Natural killer cell (primary cell): ENCODE data around the gene VAC14. TPM values are rescaled to one million over a fixed set of nuclear protein-coding genes. Genes with fewer than 3 reads are reported as not detected.

ENCODE experiments used
- ATAC-seq, 3 donors: fragments of 150-1000 bp in 2 of 3; fragments of 200-7000 bp in 1 of 3; cut with Tn5 transposase; 1 replicate in 1 of 3; 2 replicates in 2 of 3; pipeline ENCODE4 v1.10.0; 2021; ENCODE audit warnings: mild to moderate bottlenecking in 2 of 3, moderate library complexity in 2 of 3
- DNase-seq, 2 donors: peaks; one replicate each; pipeline versions ENCODE4 v3.0.0 to v3.0.0-alpha.2; 2013 to 2021; ENCODE audit warnings: mixed read lengths in 1 of 2
- H3K27ac ChIP-seq: one replicate; pipeline ENCODE4 v1.5.1; 2013; ENCODE audit warnings: mild to moderate bottlenecking, low read length
- H3K27me3 ChIP-seq: one replicate; pipeline ENCODE4 v1.6.1; 2013; ENCODE audit warnings: low read length; ENCODE audit not compliant: control insufficient read depth, insufficient read depth
- H3K36me3 ChIP-seq: one replicate; pipeline ENCODE4 v1.6.1; 2013; ENCODE audit warnings: low read length; ENCODE audit not compliant: control insufficient read depth, insufficient read depth
- H3K4me1 ChIP-seq: one replicate; pipeline ENCODE4 v1.6.1; 2013; ENCODE audit warnings: low read length; ENCODE audit not compliant: control insufficient read depth, insufficient read depth
- H3K4me3 ChIP-seq: one replicate; pipeline ENCODE4 v1.5.1; 2013; ENCODE audit warnings: low read length
- H3K9me3 ChIP-seq: one replicate; pipeline ENCODE4 v1.6.1; 2013; ENCODE audit warnings: low read length; ENCODE audit not compliant: control insufficient read depth, insufficient read depth
- H3K27ac Mint-ChIP-seq, 2 donors: one replicate each; pipeline ENCODE4 v1.8.0; 2022; ENCODE audit warnings: mild to moderate bottlenecking in 2 of 2, mixed read lengths in 2 of 2, moderate library complexity in 1 of 2
- H3K27me3 Mint-ChIP-seq, 2 donors: one replicate each; pipeline ENCODE4 v1.8.0; 2022; ENCODE audit warnings: low read depth in 2 of 2, mixed read lengths in 2 of 2
- H3K36me3 Mint-ChIP-seq: one replicate; pipeline ENCODE4 v1.8.0; 2022; ENCODE audit warnings: mixed read lengths
- H3K4me1 Mint-ChIP-seq, 2 donors: one replicate each; pipeline ENCODE4 v1.8.0; 2022; ENCODE audit warnings: mixed read lengths in 2 of 2
- H3K4me3 Mint-ChIP-seq: one replicate; pipeline ENCODE4 v1.8.0; 2022; ENCODE audit warnings: mild to moderate bottlenecking, moderate library complexity, mixed read lengths
- H3K9me3 Mint-ChIP-seq, 2 donors: one replicate each; pipeline ENCODE4 v1.8.0; 2022; ENCODE audit warnings: mixed read lengths in 2 of 2
- CTCF ChIP-seq: fragments of 200-600 bp; IDR thresholded peaks from one replicate; pipeline ENCODE4 v1.8.0; 2022; ENCODE audit warnings: antibody characterized with exemption
- WGBS: methylation state at CpG from one replicate; pipeline ENCODE4 v1.1.7; 2013; ENCODE audit warnings: missing lambda C conversion rate; ENCODE audit not compliant: insufficient coverage; 5-methylcytosine and 5-hydroxymethylcytosine counted together
- intact Hi-C: fragments of 100-400 bp; cut with micrococcal nuclease; formaldehyde crosslinking; loops from one replicate; pipeline ENCODE4 v1.14.2; 2022
- total RNA-seq, 4 donors: library from RNA; stranded (reverse); fragments of 120-200 nt in 1 of 4; gene quantifications; one replicate each; pipeline versions ENCODE4 v1.2.3 to v1.2.4, GENCODE V29; 2013 to 2022

The VAC14 gene
- total RNA-seq, 3 donors from 2014 or later (not counting 1 experiment from before 2014, with no cell fraction given) = 33.9 to 45.6 (median 43.4) TPM

- no peak overlapping the region for H3K4me3 ChIP-seq
- no peak overlapping the region for H3K27ac ChIP-seq
- no peaks in the 10 kb centered on the region for H3K27me3 Mint-ChIP-seq
- peaks cover 0 to 4% of the 10 kb centered on the region in 2 donors for H3K4me1 Mint-ChIP-seq
- ATAC-seq (no peak), DNase-seq (no peak)
- H3K4me3 Mint-ChIP-seq = no peak overlapping the region
- H3K9me3 Mint-ChIP-seq = no peaks in the 10 kb centered on the region
- H3K27me3 ChIP-seq = no peaks in the 10 kb centered on the region
- H3K27ac Mint-ChIP-seq = no peak overlapping the region
- 88% methylated on average over 3 of the region's 5 CpGs for WGBS
- H3K36me3 ChIP-seq = no peaks in the 10 kb centered on the region
- no peaks in the 10 kb centered on the region for H3K9me3 ChIP-seq
- intact Hi-C loops = no loop called here
- no peaks in the 10 kb centered on the region for H3K36me3 Mint-ChIP-seq
- no peaks in the 10 kb centered on the region for H3K4me1 ChIP-seq
- TF ChIP-seq CTCF = no peak
Observed at GRCh38 chr16:70713342-70713741, 87.6 kb downstream of the VAC14 start.

- H3K4me1 ChIP-seq = no peaks in the 10 kb centered on the region
- WGBS = 87% methylated on average over 12 of the region's 12 CpGs
- no peak overlapping the region for H3K27ac ChIP-seq
- no peak overlapping the region for H3K4me3 ChIP-seq
- DNase-seq (no peak), ATAC-seq (no peak)
- H3K9me3 Mint-ChIP-seq = no peaks in the 10 kb centered on the region
- no peaks in the 10 kb centered on the region for H3K9me3 ChIP-seq
- no peaks in the 10 kb centered on the region for H3K36me3 Mint-ChIP-seq
- H3K4me1 Mint-ChIP-seq = peaks cover 0 to 4% of the 10 kb centered on the region in 2 donors
- no peak overlapping the region for H3K4me3 Mint-ChIP-seq
- no peaks in the 10 kb centered on the region for H3K27me3 ChIP-seq
- H3K27me3 Mint-ChIP-seq = no peaks in the 10 kb centered on the region
- no peak for TF ChIP-seq CTCF
- no peaks in the 10 kb centered on the region for H3K36me3 ChIP-seq
- no peak overlapping the region for H3K27ac Mint-ChIP-seq
- intact Hi-C loops = no loop called here
Observed at GRCh38 chr16:70712942-70713341, 88.0 kb downstream of the VAC14 start.

- no peaks in the 10 kb centered on the region for H3K9me3 ChIP-seq
- H3K27ac ChIP-seq = no peak overlapping the region
- H3K4me1 ChIP-seq = no peaks in the 10 kb centered on the region
- WGBS = 95% methylated on average over 11 of the region's 11 CpGs
- ATAC-seq (no peak), DNase-seq (no peak)
- no peak for TF ChIP-seq CTCF
- no peaks in the 10 kb centered on the region for H3K36me3 ChIP-seq
- Mint-ChIP-seq H3K4me1 (peaks cover 0 to 4% of the 10 kb centered on the region in 2 donors), H3K27ac (no peak overlapping the region), H3K36me3 (no peaks in the 10 kb centered on the region), H3K4me3 (no peak overlapping the region), H3K27me3 (no peaks in the 10 kb centered on the region), H3K9me3 (no peaks in the 10 kb centered on the region)
- intact Hi-C loops = no loop called here
- no peaks in the 10 kb centered on the region for H3K27me3 ChIP-seq
- no peak overlapping the region for H3K4me3 ChIP-seq
Observed at GRCh38 chr16:70712359-70712758, 88.6 kb downstream of the VAC14 start.
